ENCODE measurements around the gene LYSMD4. TPM values are rescaled to one million over a fixed set of nuclear protein-coding genes. Genes with fewer than 3 reads are reported as not detected.
"Not testable (repeated sequence)": the region's sequence is repeated elsewhere in the genome, so short reads cannot be mapped to it uniquely, and the experiment has no call there.

The LYSMD4 gene
- total RNA-seq, 1 experiment from 2014 or later = 1.1 TPM

DNA sequence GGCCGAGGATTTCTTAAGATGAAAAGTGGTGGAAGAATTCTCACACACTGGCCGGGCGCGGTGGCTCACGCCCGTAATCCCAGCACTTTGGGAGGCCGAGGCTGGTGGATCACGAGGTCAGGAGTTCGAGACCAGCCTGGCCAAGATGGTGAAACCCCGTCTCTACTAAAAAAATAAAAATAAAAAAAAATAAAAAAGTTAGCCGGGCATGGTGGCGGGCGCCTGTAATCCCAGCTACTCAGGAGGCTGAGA lies 729 bp upstream of the LYSMD4 start:
- in situ Hi-C loops (cut with HindIII; ENCODE audit: low pct_unique_long_range_greater_than_20kb, low sequenced_read_pairs); DNase-seq (ENCODE audit: low read depth): not testable (repeated sequence)

GRCh38 chr15:99732751-99733267 lies 428 bp downstream of the LYSMD4 start:
- DNase-seq (ENCODE audit: low read depth) = no peak
- in situ Hi-C loops (cut with HindIII; ENCODE audit: low pct_unique_long_range_greater_than_20kb, low sequenced_read_pairs) = no loop called here

DNA sequence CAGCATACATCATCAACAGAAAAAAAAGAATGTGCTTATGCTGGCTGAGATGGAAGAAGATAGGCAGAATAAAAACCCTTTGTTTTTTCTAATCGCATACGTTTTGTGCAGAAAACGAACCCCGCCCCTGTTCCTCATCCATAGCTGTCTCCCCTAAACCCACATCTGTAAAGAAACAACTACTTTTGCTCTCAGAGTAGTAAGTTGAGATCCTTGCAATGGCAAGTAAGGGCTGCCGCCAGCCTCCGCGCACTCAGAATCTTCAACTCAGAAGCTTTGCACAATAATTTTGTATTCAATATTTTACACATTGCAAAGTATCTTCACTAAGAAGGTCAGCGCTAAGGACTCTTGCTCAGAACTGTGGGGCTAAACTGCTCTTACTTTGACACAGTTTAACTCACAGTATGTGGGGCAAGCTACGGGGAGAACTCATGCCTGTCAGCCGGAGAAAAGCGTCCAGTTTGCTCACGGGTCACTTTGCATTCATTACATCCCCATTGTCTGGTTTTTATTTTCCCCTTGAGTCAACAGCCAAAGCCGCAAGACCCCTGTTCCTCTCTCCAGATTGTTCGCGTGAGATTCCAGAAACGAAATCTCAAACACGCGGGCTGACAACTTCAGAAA lies 1.0 kb downstream of the LYSMD4 start:
- in situ Hi-C loops (cut with HindIII; ENCODE audit: low pct_unique_long_range_greater_than_20kb, low sequenced_read_pairs) = no loop called here
- no peak for DNase-seq (ENCODE audit: low read depth)

GRCh38 chr15:99731336-99732123 lies 1.7 kb downstream of the LYSMD4 start:
- no peak for DNase-seq (ENCODE audit: low read depth)
- in situ Hi-C loops (cut with HindIII; ENCODE audit: low pct_unique_long_range_greater_than_20kb, low sequenced_read_pairs) = no loop called here

DNA sequence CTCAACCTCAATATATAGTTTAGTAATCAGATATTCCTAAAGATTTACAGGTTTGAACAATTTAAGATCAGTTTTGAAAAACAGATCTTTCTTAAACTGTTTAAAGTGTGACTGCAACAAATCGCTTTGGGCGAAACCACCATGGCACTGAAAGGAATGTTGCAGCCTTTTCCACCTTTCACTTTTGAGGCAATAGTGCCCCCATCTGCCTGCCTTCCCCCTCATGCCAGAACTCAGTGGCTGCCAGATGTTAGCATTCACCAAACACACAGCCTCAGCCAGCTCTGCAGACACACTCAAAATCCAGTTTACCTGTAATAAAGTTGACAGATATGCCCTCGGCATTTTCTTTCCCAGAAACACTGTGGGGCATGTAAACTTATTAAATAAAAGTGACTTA lies 3.3 kb downstream of the LYSMD4 start:
- DNase-seq (ENCODE audit: low read depth) = no peak

DNA sequence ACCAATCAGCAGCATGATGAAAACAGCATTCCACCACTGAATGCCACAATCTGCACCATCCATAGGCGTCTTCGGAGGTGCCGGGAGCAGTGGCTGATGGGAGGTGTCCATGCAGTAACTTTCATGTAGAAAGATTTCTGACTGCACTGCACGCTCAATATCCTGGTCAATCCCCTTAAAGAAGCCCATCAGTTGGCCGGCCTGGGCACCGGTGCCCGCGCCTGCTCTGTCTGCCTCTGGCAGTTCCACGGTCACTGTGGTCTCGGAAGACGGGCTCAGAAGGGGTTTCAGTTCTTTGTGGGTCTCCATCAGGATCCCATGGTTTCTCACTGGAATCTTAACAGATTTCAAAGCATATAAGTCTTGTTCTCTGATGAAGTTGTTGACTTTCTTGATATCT lies 3.9 kb downstream of the LYSMD4 start:
- DNase-seq (ENCODE audit: low read depth) = no peak
- in situ Hi-C loops (cut with HindIII; ENCODE audit: low pct_unique_long_range_greater_than_20kb, low sequenced_read_pairs) = no loop called here

More for the DNA sequence above, 3.3 kb downstream of the LYSMD4 start:
- in situ Hi-C loops (cut with HindIII; ENCODE audit: low pct_unique_long_range_greater_than_20kb, low sequenced_read_pairs) = no loop called here

- no peak for DNase-seq (ENCODE audit: low read depth)
- in situ Hi-C loops (cut with HindIII; ENCODE audit: low pct_unique_long_range_greater_than_20kb, low sequenced_read_pairs) = no loop called here
Observed at GRCh38 chr15:99728916-99729315, 4.3 kb downstream of the LYSMD4 start.

GRCh38 chr15:99727733-99728132 lies 5.5 kb downstream of the LYSMD4 start:
- in situ Hi-C loops (cut with HindIII; ENCODE audit: low pct_unique_long_range_greater_than_20kb, low sequenced_read_pairs) = no loop called here

DNA sequence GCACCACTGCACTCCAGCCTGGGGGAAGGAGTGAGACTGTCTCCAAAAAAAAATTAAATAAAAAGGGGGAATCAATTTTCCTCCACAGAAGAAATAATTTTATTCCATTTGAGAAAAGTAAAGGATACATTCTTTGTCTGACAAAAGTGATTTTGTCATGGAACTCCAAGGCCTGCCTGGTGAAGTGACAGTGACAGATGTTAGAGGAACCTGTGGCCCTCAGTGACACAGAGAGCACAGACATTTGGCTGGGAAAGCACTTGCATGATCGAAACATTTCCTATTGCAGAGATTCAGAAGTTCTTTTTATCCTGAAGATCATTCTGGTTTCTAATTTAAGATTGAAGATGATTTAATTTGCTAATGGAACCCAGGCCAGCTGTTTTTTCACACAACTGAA lies 5.9 kb downstream of the LYSMD4 start:
- in situ Hi-C loops (cut with HindIII; ENCODE audit: low pct_unique_long_range_greater_than_20kb, low sequenced_read_pairs) = no loop called here
- DNase-seq (ENCODE audit: low read depth) = no peak

More at GRCh38 chr15:99727733-99728132, 5.5 kb downstream of the LYSMD4 start:
- DNase-seq (ENCODE audit: low read depth) = no peak

- in situ Hi-C loops (cut with HindIII; ENCODE audit: low pct_unique_long_range_greater_than_20kb, low sequenced_read_pairs) = no loop called here
- no peak for DNase-seq (ENCODE audit: low read depth)
Observed at GRCh38 chr15:99726333-99726732, 6.9 kb downstream of the LYSMD4 start.

GRCh38 chr15:99722406-99722805 lies 10.8 kb downstream of the LYSMD4 start:
- in situ Hi-C loops (cut with HindIII; ENCODE audit: low pct_unique_long_range_greater_than_20kb, low sequenced_read_pairs) = no loop called here

GRCh38 chr15:99721896-99722295 lies 11.3 kb downstream of the LYSMD4 start:
- DNase-seq (ENCODE audit: low read depth) = no peak
- in situ Hi-C loops (cut with HindIII; ENCODE audit: low pct_unique_long_range_greater_than_20kb, low sequenced_read_pairs) = no loop called here

More at GRCh38 chr15:99722406-99722805, 10.8 kb downstream of the LYSMD4 start:
- DNase-seq (ENCODE audit: low read depth) = no peak

GRCh38 chr15:99721104-99721778 lies 12.0 kb downstream of the LYSMD4 start:
- in situ Hi-C loops (cut with HindIII; ENCODE audit: low pct_unique_long_range_greater_than_20kb, low sequenced_read_pairs) = no loop called here
- no peak for DNase-seq (ENCODE audit: low read depth)

- in situ Hi-C loops (cut with HindIII; ENCODE audit: low pct_unique_long_range_greater_than_20kb, low sequenced_read_pairs) = no loop called here
Observed at GRCh38 chr15:99720533-99720932, 12.7 kb downstream of the LYSMD4 start.

DNA sequence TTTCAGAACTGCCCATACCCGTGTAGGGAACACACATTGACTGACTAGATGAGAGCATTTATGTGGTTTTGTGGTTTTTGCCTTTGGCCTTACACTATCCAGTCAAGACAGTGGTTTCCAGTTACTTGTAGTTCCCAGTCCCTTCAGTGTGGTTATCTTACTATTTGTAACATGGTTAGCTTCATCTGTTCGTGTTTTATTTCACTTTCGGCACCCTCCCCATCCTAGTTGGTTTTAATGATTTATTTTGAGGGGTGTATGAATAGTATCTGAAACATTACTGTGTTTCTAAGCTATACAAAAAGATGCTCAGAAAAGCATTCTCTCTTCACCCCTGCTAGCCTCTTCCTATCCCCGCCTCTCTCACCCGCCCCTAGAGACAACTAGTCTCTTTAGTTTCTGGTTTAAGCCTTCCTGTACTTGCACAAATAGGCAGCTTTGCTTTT lies 14.1 kb downstream of the LYSMD4 start:
- DNase-seq (ENCODE audit: low read depth) = no peak
- in situ Hi-C loops (cut with HindIII; ENCODE audit: low pct_unique_long_range_greater_than_20kb, low sequenced_read_pairs) = no loop called here

More at GRCh38 chr15:99720533-99720932, 12.7 kb downstream of the LYSMD4 start:
- no peak for DNase-seq (ENCODE audit: low read depth)

DNA sequence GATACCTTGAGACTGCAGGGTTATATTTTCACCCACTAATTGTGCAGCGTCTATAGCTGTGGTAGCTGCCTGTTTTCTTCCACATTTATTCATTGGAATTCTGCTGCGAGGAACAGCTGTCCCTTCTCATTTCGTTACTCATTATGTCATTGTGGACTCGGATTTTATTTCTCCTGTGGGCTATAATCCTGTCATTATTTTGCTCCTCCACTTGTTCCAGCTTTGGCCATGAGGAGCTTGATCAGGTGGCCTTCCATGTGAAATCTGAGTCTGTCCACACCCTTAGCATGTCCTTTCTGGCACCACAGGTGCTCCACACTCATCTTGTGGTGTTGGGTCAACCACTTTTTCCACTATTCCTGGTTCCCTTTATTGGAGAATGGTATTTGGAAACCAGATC lies 14.8 kb downstream of the LYSMD4 start:
- in situ Hi-C loops (cut with HindIII; ENCODE audit: low pct_unique_long_range_greater_than_20kb, low sequenced_read_pairs) = no loop called here
- DNase-seq (ENCODE audit: low read depth) = no peak

GRCh38 chr15:99717161-99718009 lies 15.9 kb downstream of the LYSMD4 start:
- no peak for DNase-seq (ENCODE audit: low read depth)
- in situ Hi-C loops (cut with HindIII; ENCODE audit: low pct_unique_long_range_greater_than_20kb, low sequenced_read_pairs) = no loop called here

- no peak for DNase-seq (ENCODE audit: low read depth)
- in situ Hi-C loops (cut with HindIII; ENCODE audit: low pct_unique_long_range_greater_than_20kb, low sequenced_read_pairs) = no loop called here
Observed at GRCh38 chr15:99716540-99717095, 16.6 kb downstream of the LYSMD4 start.

Data from Caki2 (cell line).